ENCODE measurements around the gene CCDC88A.
"Not testable (repeated sequence)": the region's sequence is repeated elsewhere in the genome, so short reads cannot be mapped to it uniquely, and the experiment has no call there.

Gene CCDC88A

GRCh38 chr2:55391155-55391554, 28.5 kb downstream of the CCDC88A start:
- no peak for DNase-seq (ENCODE audit: low read depth in 2 of 2)

GRCh38 chr2:55385516-55385915, 34.1 kb downstream of the CCDC88A start:
- not testable (repeated sequence) for DNase-seq (ENCODE audit: low read depth in 2 of 2)

- no peak for DNase-seq (ENCODE audit: low read depth in 2 of 2)
Observed at GRCh38 chr2:55384786-55385185, 34.9 kb downstream of the CCDC88A start.

GRCh38 chr2:55371376-55371775, 48.3 kb downstream of the CCDC88A start:
- no peak for DNase-seq (ENCODE audit: low read depth in 2 of 2)

- DNase-seq (ENCODE audit: low read depth in 2 of 2), result no peak
Observed at GRCh38 chr2:55370208-55370607, 49.4 kb downstream of the CCDC88A start.

GRCh38 chr2:55365303-55365702, 54.4 kb downstream of the CCDC88A start:
- no peak for DNase-seq (ENCODE audit: low read depth in 2 of 2)

- DNase-seq (ENCODE audit: low read depth in 2 of 2), result peak; percentile 85 to 86
Observed at GRCh38 chr2:55364189-55365055, 55.2 kb downstream of the CCDC88A start.

- DNase-seq (ENCODE audit: low read depth in 2 of 2), result no peak
Observed at GRCh38 chr2:55363636-55364035, 56.0 kb downstream of the CCDC88A start.

- DNase-seq (ENCODE audit: low read depth in 2 of 2), result no peak
Observed at GRCh38 chr2:55361465-55362189, 58.0 kb downstream of the CCDC88A start.

- no peak for DNase-seq (ENCODE audit: low read depth in 2 of 2)
Observed at GRCh38 chr2:55358451-55358850, 61.2 kb downstream of the CCDC88A start.

GRCh38 chr2:55357927-55358326, 61.7 kb downstream of the CCDC88A start:
- DNase-seq (ENCODE audit: low read depth in 2 of 2), result no peak

GRCh38 chr2:55357164-55357563, 62.5 kb downstream of the CCDC88A start:
- no peak for DNase-seq (ENCODE audit: low read depth in 2 of 2)

GRCh38 chr2:55356136-55356535, 63.5 kb downstream of the CCDC88A start:
- DNase-seq (ENCODE audit: low read depth in 2 of 2), result not testable (repeated sequence)

GRCh38 chr2:55355451-55355850, 64.2 kb downstream of the CCDC88A start:
- no peak for DNase-seq (ENCODE audit: low read depth in 2 of 2)

- no peak for DNase-seq (ENCODE audit: low read depth in 2 of 2)
Observed at GRCh38 chr2:55351672-55352071, 68.0 kb downstream of the CCDC88A start.

- DNase-seq (ENCODE audit: low read depth in 2 of 2), result no peak
Observed at GRCh38 chr2:55345064-55345463, 74.6 kb downstream of the CCDC88A start.

- DNase-seq (ENCODE audit: low read depth in 2 of 2), result peak; percentile 14 to 17
Observed at GRCh38 chr2:55338268-55338667, 81.4 kb downstream of the CCDC88A start.

- no peak for DNase-seq (ENCODE audit: low read depth in 2 of 2)
Observed at GRCh38 chr2:55334728-55335127, 84.9 kb downstream of the CCDC88A start.

- DNase-seq (ENCODE audit: low read depth in 2 of 2), result no peak
Observed at GRCh38 chr2:55330541-55331297, 88.9 kb downstream of the CCDC88A start.

- no peak for DNase-seq (ENCODE audit: low read depth in 2 of 2)
Observed at GRCh38 chr2:55327470-55328230, 92.0 kb downstream of the CCDC88A start.

- no peak for DNase-seq (ENCODE audit: low read depth in 2 of 2)
Observed at GRCh38 chr2:55314985-55315384, 104.7 kb downstream of the CCDC88A start.
